ENCODE measurements around the gene TRAP1. TPM values are rescaled to one million over a fixed set of nuclear protein-coding genes. Genes with fewer than 3 reads are reported as not detected.

The TRAP1 gene
- total RNA-seq (2022) = 145 and 274 TPM in 2 replicates
- percentile 64 among the genes with signal in this experiment for Bru-seq, nascent RNA
- BruChase-seq, experiment 1, labeled RNA remaining after a 6-hour chase = percentile 71 among the genes with signal in this experiment
- percentile 69 among the genes with signal in this experiment for BruChase-seq, experiment 2, labeled RNA remaining after a 2-hour chase
- long read RNA-seq, transcript TRAP1-201 (18 exons, 2,296 nt) = major isoform, 867 of 953 reads
- long read RNA-seq, transcript TRAP1-212 (13 exons, 2,309 nt) = minor isoform, 6 of 953 reads
- long read RNA-seq, partial matches to known transcripts = 36 of 953 reads
- long read RNA-seq, other reads (novel, unspliced or antisense) = 43 of 953 reads

GRCh38 chr16:3717235-3718018 is at the start of gene TRAP1:
Gene TRAP1 (minus strand): TSS chr16:3717524. CDS start chr16:3717508, 16 bp downstream.
- ChIA-PET POLR2A (interaction anchor here (0.6 to 2.4 kb wide), 25 partner anchors 11 to 696 kb away, joined by 3 to 15 read pairs (median 5); partner anchors contain the start of gene SLX4), CTCF (interaction anchor here (0.7 to 1.1 kb wide), 2 partner anchors 13 to 465 kb away, joined by 3 read pairs; no protein-coding TSS in a partner anchor)
- Mint-ChIP-seq H3K4me3 (ENCODE audit: unreplicated experiment) (peak within 1 kb of the TSS; percentile 84), H3K9me3 (ENCODE audit: unreplicated experiment) (no peaks in the 10 kb centered on the region), H3K36me3 (ENCODE audit: insufficient read depth, unreplicated experiment) (peaks cover 16% of the 10 kb centered on the region), H3K27me3 (ENCODE audit: insufficient read depth, unreplicated experiment) (no peaks in the 10 kb centered on the region), H3K4me1 (ENCODE audit: insufficient read depth, unreplicated experiment) (peaks cover 29% of the 10 kb centered on the region), H3K27ac (ENCODE audit: low read depth, unreplicated experiment) (peak within 1 kb of the TSS; percentile 61)
- intact Hi-C loops (cut with micrococcal nuclease) = no loop called here
- DNase-seq (ENCODE audit: unreplicated experiment) = peak; percentile 71
- TF ChIP-seq CTCF (IDR thresholded peaks at IDR 0.05; ENCODE audit: unreplicated experiment) = no peak
- no TSS peak for BruUV-seq (replicated peaks)

GRCh38 chr16:3766177-3766576 is 48.9 kb upstream of the TRAP1 start:
- POLR2A ChIA-PET = no interaction called here
- H3K27ac Mint-ChIP-seq (ENCODE audit: low read depth, unreplicated experiment) = no peak overlapping the region
- CTCF ChIA-PET = interaction anchor here (0.5 kb wide), 1 partner anchor 11 kb away, joined by 3 read pairs; no protein-coding TSS in a partner anchor
- TF ChIP-seq CTCF (IDR thresholded peaks at IDR 0.05; ENCODE audit: unreplicated experiment) = no peak
- no peak overlapping the region for H3K4me3 Mint-ChIP-seq (ENCODE audit: unreplicated experiment)
- no peak for DNase-seq (ENCODE audit: unreplicated experiment)
- peaks cover 94% of the 10 kb centered on the region for H3K36me3 Mint-ChIP-seq (ENCODE audit: insufficient read depth, unreplicated experiment)
- H3K9me3 Mint-ChIP-seq (ENCODE audit: unreplicated experiment) = no peaks in the 10 kb centered on the region
- peaks cover 6% of the 10 kb centered on the region for H3K4me1 Mint-ChIP-seq (ENCODE audit: insufficient read depth, unreplicated experiment)
- intact Hi-C loops (cut with micrococcal nuclease) = no loop called here
- no peaks in the 10 kb centered on the region for H3K27me3 Mint-ChIP-seq (ENCODE audit: insufficient read depth, unreplicated experiment)
- BruUV-seq (replicated peaks) = no TSS peak

- ChIA-PET POLR2A (no interaction called here), CTCF (interaction anchor here (1.2 kb wide), 1 partner anchor 92 kb away, joined by 3 read pairs; no protein-coding TSS in a partner anchor)
- Mint-ChIP-seq H3K27ac (ENCODE audit: low read depth, unreplicated experiment) (no peak overlapping the region), H3K4me1 (ENCODE audit: insufficient read depth, unreplicated experiment) (no peaks in the 10 kb centered on the region), H3K9me3 (ENCODE audit: unreplicated experiment) (no peaks in the 10 kb centered on the region), H3K36me3 (ENCODE audit: insufficient read depth, unreplicated experiment) (peaks cover 94% of the 10 kb centered on the region), H3K4me3 (ENCODE audit: unreplicated experiment) (no peak overlapping the region), H3K27me3 (ENCODE audit: insufficient read depth, unreplicated experiment) (no peaks in the 10 kb centered on the region)
- TF ChIP-seq CTCF (IDR thresholded peaks at IDR 0.05; ENCODE audit: unreplicated experiment) = no peak
- intact Hi-C loops (cut with micrococcal nuclease) = no loop called here
- DNase-seq (ENCODE audit: unreplicated experiment) = no peak
- BruUV-seq (replicated peaks) = no TSS peak
Measured at GRCh38 chr16:3764409-3764808, 47.1 kb upstream of the TRAP1 start.

- intact Hi-C loops (cut with micrococcal nuclease) = no loop called here
- Mint-ChIP-seq H3K4me1 (ENCODE audit: insufficient read depth, unreplicated experiment) (no peaks in the 10 kb centered on the region), H3K27me3 (ENCODE audit: insufficient read depth, unreplicated experiment) (no peaks in the 10 kb centered on the region), H3K4me3 (ENCODE audit: unreplicated experiment) (no peak overlapping the region), H3K9me3 (ENCODE audit: unreplicated experiment) (no peaks in the 10 kb centered on the region), H3K27ac (ENCODE audit: low read depth, unreplicated experiment) (no peak overlapping the region), H3K36me3 (ENCODE audit: insufficient read depth, unreplicated experiment) (peaks cover 93% of the 10 kb centered on the region)
- no peak for DNase-seq (ENCODE audit: unreplicated experiment)
- BruUV-seq (replicated peaks) = no TSS peak
- TF ChIP-seq CTCF (IDR thresholded peaks at IDR 0.05; ENCODE audit: unreplicated experiment) = no peak
- ChIA-PET CTCF (no interaction called here), POLR2A (interaction anchor here (0.6 kb wide), 1 partner anchor 10 kb away, joined by 3 read pairs; no protein-coding TSS in a partner anchor)
Measured at GRCh38 chr16:3762107-3762750, 44.9 kb upstream of the TRAP1 start.

All from MCF 10A (cell line).